NCI-H526 (cell line): ENCODE data around the gene CYP26B1.

Experiments
- DNase-seq, 2 experiments: peaks; one replicate each; lab custom pipeline; 2025; lab: John Stamatoyannopoulos, UW

The CYP26B1 gene

GRCh38 chr2:72155151-72155550 lies 7.5 kb upstream of the CYP26B1 start:
- DNase-seq, result no peak

- DNase-seq, result no peak
Measured at GRCh38 chr2:72154386-72154975, 6.8 kb upstream of the CYP26B1 start.

GRCh38 chr2:72153924-72154323 lies 6.3 kb upstream of the CYP26B1 start:
- no peak for DNase-seq

GRCh38 chr2:72153026-72153791 lies 5.5 kb upstream of the CYP26B1 start:
- DNase-seq, result no peak

- DNase-seq, result no peak
Measured at GRCh38 chr2:72150861-72151356, 3.2 kb upstream of the CYP26B1 start.

- DNase-seq, result peak; percentile 66 to 90
Measured at GRCh38 chr2:72150157-72150860, 2.6 kb upstream of the CYP26B1 start.

GRCh38 chr2:72149556-72150156 lies 2.0 kb upstream of the CYP26B1 start:
- DNase-seq, result peak in 1 of 2 experiments; percentile 52

- DNase-seq, result peak in 1 of 2 experiments; percentile 59
Measured at GRCh38 chr2:72148837-72149555, 1.3 kb upstream of the CYP26B1 start.

GRCh38 chr2:72148003-72148836 lies 558 bp upstream of the CYP26B1 start:
- peak in 1 of 2 experiments; percentile 41 for DNase-seq

- DNase-seq, result peak in 1 of 2 experiments; percentile 18
Measured at GRCh38 chr2:72146347-72147302, 1.0 kb downstream of the CYP26B1 start.

- DNase-seq, result no peak
Measured at GRCh38 chr2:72145658-72146329, 1.9 kb downstream of the CYP26B1 start.

- DNase-seq, result peak in 1 of 2 experiments; percentile 47
Measured at GRCh38 chr2:72145289-72145657, 2.4 kb downstream of the CYP26B1 start.

- peak in 1 of 2 experiments; percentile 47 for DNase-seq
Measured at GRCh38 chr2:72144632-72145288, 2.9 kb downstream of the CYP26B1 start.

- no peak for DNase-seq
Measured at GRCh38 chr2:72144274-72144631, 3.4 kb downstream of the CYP26B1 start.

GRCh38 chr2:72143441-72144273 lies 4.0 kb downstream of the CYP26B1 start:
- peak in 1 of 2 experiments; percentile 26 for DNase-seq

- peak in 1 of 2 experiments; percentile 50 for DNase-seq
Measured at GRCh38 chr2:72142570-72143440, 4.9 kb downstream of the CYP26B1 start.
